PC-3 (cell line): Measurements from ENCODE around the gene MALRD1. TPM values are rescaled to one million over a fixed set of nuclear protein-coding genes. Genes with fewer than 3 reads are reported as not detected.

Experiments used
- ATAC-seq: fragments of 200-7000 bp; cut with Tn5 transposase; 2 replicates; pipeline ENCODE4 v1.9.1; 2020; ENCODE audit warnings: mild to moderate bottlenecking, moderate library complexity
- BruUV-seq: library from RNA; stranded (reverse); fragments of 400-500 nt; replicated peaks from 2 replicates; lab custom pipeline; 2021; lab: Mats Ljungman, UMichigan
- CTCF ChIA-PET: fragments of 300-600 bp; sonication (Branson Sonifier 250); formaldehyde crosslinking; loops from one replicate; lab custom pipeline; 2022; ENCODE audit warnings: antibody characterized with exemption; lab: Charles Lee
- POLR2A ChIA-PET: fragments of 300-600 bp; sonication (Branson Sonifier 250); formaldehyde crosslinking; loops from one replicate; lab custom pipeline; 2022; ENCODE audit warnings: antibody characterized with exemption; ENCODE audit not compliant: unreplicated experiment; lab: Charles Lee
- DNase-seq: peaks from one replicate; pipeline ENCODE4 v3.0.0-alpha.2; 2015
- H2AFZ ChIP-seq: fragments of 300-600 bp; sonication (generic); 2 replicates; pipeline ENCODE4 v1.6.0; 2016; ENCODE audit warnings: antibody characterized with exemption, low read length
- H3F3A ChIP-seq: fragments of 300-600 bp; sonication (generic); one replicate; pipeline ENCODE4 v1.6.0; 2017; ENCODE audit warnings: antibody characterized with exemption, low read length, control low read depth, mild to moderate bottlenecking; ENCODE audit not compliant: unreplicated experiment
- H3K27ac ChIP-seq: fragments of 300-600 bp; sonication (generic); 2 replicates; pipeline ENCODE4 v1.5.1; 2016; ENCODE audit warnings: mild to moderate bottlenecking, low read length
- H3K27me3 ChIP-seq: fragments of 300-600 bp; sonication (generic); 2 replicates; pipeline ENCODE4 v1.6.1; 2016; ENCODE audit warnings: low read length, mixed read lengths
- H3K36me3 ChIP-seq: fragments of 300-600 bp; sonication (generic); 2 replicates; pipeline ENCODE4 v1.6.1; 2016; ENCODE audit warnings: low read depth, mixed run types, low read length, mixed read lengths
- H3K4me1 ChIP-seq: fragments of 300-600 bp; sonication (generic); 2 replicates; pipeline ENCODE4 v1.5.1; 2016; ENCODE audit warnings: low read length; ENCODE audit not compliant: insufficient read depth
- H3K4me2 ChIP-seq: fragments of 300-600 bp; sonication (generic); 2 replicates; pipeline ENCODE4 v1.6.0; 2016; ENCODE audit warnings: low read length
- H3K4me3 ChIP-seq: fragments of 300-600 bp; sonication (generic); 2 replicates; pipeline ENCODE4 v1.5.1; 2016; ENCODE audit warnings: mild to moderate bottlenecking, low read length, mixed read lengths
- H3K79me2 ChIP-seq: fragments of 300-600 bp; sonication (generic); 2 replicates; pipeline ENCODE4 v1.6.1; 2017; ENCODE audit warnings: low read length, mixed read lengths
- H3K9ac ChIP-seq: fragments of 300-600 bp; sonication (generic); 2 replicates; pipeline ENCODE4 v1.6.0; 2016; ENCODE audit warnings: mild to moderate bottlenecking, low read length
- H3K9me2 ChIP-seq: fragments of 300-600 bp; sonication (generic); replicated peaks from 2 replicates; pipeline ENCODE4 v1.6.1; 2016; ENCODE audit warnings: mixed run types, low read length, mixed read lengths
- H3K9me3 ChIP-seq: fragments of 300-600 bp; sonication (generic); 2 replicates; pipeline ENCODE4 v1.6.1; 2016; ENCODE audit warnings: low read length, mixed read lengths
- H4K20me1 ChIP-seq: fragments of 300-600 bp; sonication (generic); 2 replicates; pipeline ENCODE4 v1.6.1; 2016; ENCODE audit warnings: low read length, mixed read lengths
- CTCF ChIP-seq: fragments of 300-600 bp; sonication (generic); conservative IDR thresholded peaks from 2 replicates; pipeline ENCODE4 v1.5.1; 2017; ENCODE audit warnings: antibody characterized with exemption, low read depth, mild to moderate bottlenecking, low read length
- EZH2 ChIP-seq: fragments of 300-600 bp; sonication (generic); IDR thresholded peaks from one replicate; pipeline ENCODE4 v1.6.1; 2017; ENCODE audit warnings: antibody characterized with exemption, mild to moderate bottlenecking, low read length; ENCODE audit not compliant: unreplicated experiment
- EZH2phosphoT487 ChIP-seq: fragments of 300-600 bp; sonication (generic); IDR thresholded peaks from 2 replicates; pipeline ENCODE4 v1.6.1; 2018; ENCODE audit warnings: mild to moderate bottlenecking, antibody characterized with exemption, low read length, borderline replicate concordance
- intact Hi-C: fragments of 100-400 bp; cut with micrococcal nuclease; formaldehyde crosslinking; loops from 2 replicates; pipeline ENCODE4 v1.9.0; 2023
- total RNA-seq: library from RNA; depleted of rRNA; stranded (reverse); fragments of >200 nt; gene quantifications from 2 replicates; pipeline ENCODE4 v1.2.3, GENCODE V29; 2014

The MALRD1 gene
- total RNA-seq, 1 experiment from 2014 or later, result not detected

- Histone ChIP-seq H3K9me2 (no peaks in the 10 kb centered on the region), H4K20me1 (no peaks in the 10 kb centered on the region), H3K9ac (no peak overlapping the region), H3K27ac (no peak overlapping the region), H3K4me3 (no peak overlapping the region), H3K36me3 (no peaks in the 10 kb centered on the region), H2AFZ (no peak overlapping the region), H3K27me3 (no peaks in the 10 kb centered on the region), H3K4me1 (no peaks in the 10 kb centered on the region), H3K4me2 (no peak overlapping the region), H3K9me3 (no peaks in the 10 kb centered on the region), H3F3A (no peaks in the 10 kb centered on the region), H3K79me2 (no peaks in the 10 kb centered on the region)
- TF ChIP-seq EZH2 (no peak), EZH2phosphoT487 (no peak), CTCF (no peak)
- CTCF ChIA-PET, result no interaction called here
- DNase-seq (no peak), ATAC-seq (no peak)
- POLR2A ChIA-PET, result no interaction called here
- no TSS peak for BruUV-seq
- intact Hi-C loops, result no loop called here
These were observed 16.8 kb upstream of the MALRD1 start for GRCh38 chr10:19031763-19032162.

GRCh38 chr10:19033741-19034140 is 14.9 kb upstream of the MALRD1 start:
- H3K79me2 ChIP-seq, result no peaks in the 10 kb centered on the region
- H3K9me2 ChIP-seq, result no peaks in the 10 kb centered on the region
- POLR2A ChIA-PET, result no interaction called here
- no peak for DNase-seq
- TF ChIP-seq EZH2phosphoT487 (no peak), CTCF (no peak), EZH2 (no peak)
- no peaks in the 10 kb centered on the region for H3K4me1 ChIP-seq
- CTCF ChIA-PET, result no interaction called here
- H2AFZ ChIP-seq, result no peak overlapping the region
- H3K9ac ChIP-seq, result no peak overlapping the region
- no peaks in the 10 kb centered on the region for H3K27me3 ChIP-seq
- no peak overlapping the region for H3K4me2 ChIP-seq
- intact Hi-C loops, result no loop called here
- no peaks in the 10 kb centered on the region for H3K9me3 ChIP-seq
- H3K27ac ChIP-seq, result no peak overlapping the region
- no TSS peak for BruUV-seq
- no peak for ATAC-seq
- no peaks in the 10 kb centered on the region for H3F3A ChIP-seq
- H4K20me1 ChIP-seq, result no peaks in the 10 kb centered on the region
- H3K4me3 ChIP-seq, result no peak overlapping the region
- no peaks in the 10 kb centered on the region for H3K36me3 ChIP-seq

GRCh38 chr10:19041171-19041570 is 7.4 kb upstream of the MALRD1 start:
- CTCF ChIA-PET, result no interaction called here
- Histone ChIP-seq H3K4me1 (no peaks in the 10 kb centered on the region), H3K9ac (no peak overlapping the region), H3F3A (no peaks in the 10 kb centered on the region), H2AFZ (no peak overlapping the region), H3K79me2 (no peaks in the 10 kb centered on the region), H3K27me3 (no peaks in the 10 kb centered on the region), H3K4me2 (no peak overlapping the region), H3K36me3 (no peaks in the 10 kb centered on the region), H3K9me3 (no peaks in the 10 kb centered on the region), H3K4me3 (no peak overlapping the region), H3K27ac (no peak overlapping the region), H3K9me2 (no peaks in the 10 kb centered on the region), H4K20me1 (no peaks in the 10 kb centered on the region)
- TF ChIP-seq EZH2, result no peak
- TF ChIP-seq EZH2phosphoT487, result no peak
- no peak for TF ChIP-seq CTCF
- no TSS peak for BruUV-seq
- POLR2A ChIA-PET, result no interaction called here
- DNase-seq (no peak), ATAC-seq (no peak)
- intact Hi-C loops, result no loop called here
